Hepatocyte (in vitro differentiated cells): ENCODE data around the gene KMT2A.

ENCODE experiments used
- CTCF ChIP-seq: fragments of 200-600 bp; sonication (generic); IDR thresholded peaks from 2 replicates; pipeline ENCODE4 v1.5.1; 2016; ENCODE audit warnings: antibody characterized with exemption, mild to moderate bottlenecking; ENCODE audit not compliant: poor library complexity
- EZH2 ChIP-seq: fragments of 200-600 bp; sonication (generic); IDR thresholded peaks from 2 replicates; pipeline ENCODE4 v1.6.1; 2016; ENCODE audit warnings: antibody characterized with exemption, mild to moderate bottlenecking, borderline replicate concordance
- EZH2phosphoT487 ChIP-seq: fragments of 200-600 bp; sonication (generic); IDR thresholded peaks from one replicate; pipeline ENCODE4 v1.6.1; 2018; ENCODE audit warnings: antibody characterized with exemption, mild to moderate bottlenecking, low read depth, moderate library complexity; ENCODE audit not compliant: unreplicated experiment, severe bottlenecking

- TF ChIP-seq EZH2, result no peak
- no peak for TF ChIP-seq CTCF
- TF ChIP-seq EZH2phosphoT487, result no peak
Observed at GRCh38 chr11:118521892-118522311, 85.6 kb downstream of the KMT2A start.
